GM21447 (cell line): Measurements from ENCODE around the gene ATXN3.

Source experiments
- ATAC-seq: cut with Tn5 transposase; IDR thresholded peaks from one replicate; pipeline ENCODE4 v1.9.1; 2021; ENCODE audit not compliant: unreplicated experiment

ATXN3 gene

GRCh38 chr14:92106143-92106926, at the start of gene ATXN3:
ATXN3 (minus strand) TSS chr14:92106582; CDS start chr14:92106552, 30 bp downstream.
- ATAC-seq = peak; percentile 89

- ATAC-seq = no peak
These were observed 48.0 kb upstream of the ATXN3 start for GRCh38 chr14:92154283-92154942.

GRCh38 chr14:92153581-92153980, 47.2 kb upstream of the ATXN3 start:
- no peak for ATAC-seq

DNA sequence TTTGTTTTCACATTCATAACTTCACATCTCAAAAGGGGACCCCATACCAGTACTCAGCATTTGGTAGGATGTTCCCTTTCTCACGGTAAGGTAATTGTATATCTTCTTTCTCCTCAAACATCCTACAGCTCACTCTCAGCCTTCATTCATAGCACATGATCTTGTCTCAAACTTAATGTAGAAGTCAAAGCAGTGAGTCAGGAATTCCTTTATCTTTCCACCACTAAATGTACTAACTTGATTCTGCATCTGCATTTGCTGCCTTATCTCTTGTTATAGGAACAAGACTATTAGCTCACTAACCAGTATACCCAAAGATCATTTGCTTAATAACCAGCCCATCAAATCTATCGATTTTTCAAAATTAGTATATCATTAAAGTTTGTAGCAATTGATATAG, 38.3 kb upstream of the ATXN3 start:
- no peak for ATAC-seq

DNA sequence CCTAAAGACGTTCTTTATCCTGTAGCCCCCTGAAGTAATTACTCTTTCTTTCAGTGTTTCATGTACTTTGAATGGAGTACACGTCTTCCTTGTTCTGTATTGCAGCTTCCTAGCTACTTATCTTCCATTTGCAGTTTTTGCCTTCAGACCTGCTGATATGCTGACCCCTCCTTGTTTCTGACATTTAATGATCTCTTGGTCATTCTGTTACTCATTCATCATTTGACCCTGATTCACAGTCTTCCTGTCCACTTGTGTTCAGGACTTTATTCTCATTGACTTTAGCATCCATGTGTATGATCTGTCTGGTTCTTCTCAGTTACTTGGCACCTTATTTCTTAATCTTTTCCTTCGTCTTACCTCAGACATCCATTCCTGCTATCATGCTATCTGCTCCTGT, 37.6 kb upstream of the ATXN3 start:
- ATAC-seq = no peak

DNA sequence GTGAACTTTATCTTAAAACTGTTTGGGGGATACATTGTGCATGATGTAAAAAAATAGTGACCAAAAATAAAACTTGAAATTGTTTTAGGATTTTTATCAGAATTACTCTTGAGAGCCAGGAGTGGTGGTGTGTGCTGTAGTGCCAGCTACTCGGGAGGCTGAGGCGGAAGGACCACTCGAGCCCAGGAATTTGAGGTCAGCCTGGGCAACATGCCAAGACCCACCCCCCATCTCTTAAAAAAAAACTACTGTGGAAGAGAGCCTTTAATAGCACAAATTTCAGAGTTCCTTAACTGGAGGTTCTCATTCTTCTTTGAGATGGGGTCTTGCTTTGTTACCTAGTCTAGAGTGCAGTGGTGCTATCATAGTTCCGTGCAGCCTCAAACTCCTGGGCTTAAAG, 36.9 kb upstream of the ATXN3 start:
- no peak for ATAC-seq

DNA sequence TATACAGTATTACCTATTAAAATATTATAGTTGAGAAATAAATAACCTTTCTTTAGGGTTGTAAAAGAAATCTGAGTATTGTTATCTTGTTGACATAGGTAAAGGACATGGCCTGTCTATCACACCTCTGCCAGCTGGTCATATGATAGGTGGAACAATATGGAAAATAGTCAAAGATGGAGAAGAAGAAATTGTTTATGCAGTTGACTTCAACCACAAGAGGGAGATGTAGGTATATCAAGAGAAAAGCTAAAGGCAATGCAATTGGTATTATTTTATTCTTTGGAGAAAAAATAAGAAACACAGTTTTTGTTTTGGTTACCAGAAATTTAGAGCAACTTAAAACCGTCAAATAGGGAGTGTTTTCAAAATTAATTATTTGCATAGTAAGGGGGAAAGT, 28.9 kb upstream of the ATXN3 start:
- ATAC-seq = no peak

DNA sequence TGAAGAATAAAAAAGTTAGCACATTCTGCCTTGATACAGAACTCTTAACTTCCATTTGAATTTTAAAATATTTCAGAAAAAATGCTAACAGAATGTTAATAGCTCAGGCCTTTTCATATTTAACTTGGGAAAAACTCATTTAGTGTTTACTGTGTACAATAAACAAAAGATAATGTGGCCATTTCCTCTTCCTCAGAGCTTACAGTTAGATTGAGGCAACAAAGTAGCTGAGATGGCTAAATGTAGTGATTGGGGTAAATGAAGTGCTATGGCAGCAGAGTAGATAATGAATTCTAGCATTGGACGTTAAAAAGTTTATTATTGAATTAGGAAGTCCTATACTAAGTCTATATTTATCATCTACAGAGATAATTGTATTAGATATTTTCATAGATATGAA, 28.1 kb upstream of the ATXN3 start:
- no peak for ATAC-seq

GRCh38 chr14:92122761-92123160, 16.4 kb upstream of the ATXN3 start:
- no peak for ATAC-seq

DNA sequence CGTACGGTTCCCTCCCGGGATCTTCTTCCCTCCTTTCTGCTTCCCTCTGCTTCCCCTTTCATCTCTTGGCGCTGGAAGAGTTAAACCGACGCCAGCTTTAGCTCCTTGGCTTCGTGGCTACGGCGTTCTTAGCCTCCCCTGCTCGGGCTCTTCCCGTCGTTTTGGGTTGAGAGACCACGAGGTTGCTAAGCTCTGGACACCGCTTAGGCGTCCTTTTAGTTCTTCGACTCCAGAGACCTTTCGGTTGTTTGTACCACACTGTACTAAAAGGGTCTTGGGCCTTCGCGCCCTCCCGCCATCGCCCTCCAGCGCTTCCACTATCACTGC, 15.9 kb upstream of the ATXN3 start:
- ATAC-seq = no peak

DNA sequence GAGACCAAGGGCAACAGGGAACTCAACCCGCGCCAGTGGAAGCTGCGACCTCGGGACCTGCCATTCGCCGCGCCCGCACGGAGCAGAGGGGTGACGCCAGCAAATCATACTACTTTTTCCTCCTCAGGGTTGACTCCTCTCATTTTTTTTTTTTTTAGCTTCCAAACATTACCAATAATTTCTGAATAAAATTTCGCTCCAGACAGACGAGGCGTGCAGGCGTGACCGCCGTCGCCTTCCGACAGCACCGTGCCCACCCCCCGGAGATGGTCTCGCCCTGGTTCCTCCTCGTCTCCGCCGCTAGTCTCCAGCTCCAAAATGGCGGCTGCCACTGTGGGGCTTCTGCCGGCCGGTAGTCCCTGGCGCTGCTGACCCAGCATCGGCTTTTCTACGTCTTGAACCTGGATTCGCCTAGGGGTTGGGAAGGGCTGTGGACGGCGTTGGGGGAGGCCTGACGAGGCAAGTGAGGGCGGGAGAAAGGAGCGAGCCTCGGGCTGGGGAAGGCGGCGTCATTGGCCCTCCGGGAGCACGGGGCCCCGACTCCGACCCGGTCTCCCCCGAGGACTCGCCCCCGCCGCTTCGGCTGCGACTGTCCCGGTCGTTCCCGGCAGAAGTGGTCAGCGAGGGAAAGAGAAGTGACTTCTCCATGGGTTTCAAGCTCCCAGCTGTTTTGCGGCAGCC, 15.4 kb upstream of the ATXN3 start, which contains the start of the genes CPSF2 and NDUFB1:
Gene CPSF2, plus strand, starts transcription at position 300 of the 681 bp plus-strand sequence. CDS start 9,016 bp downstream, outside the sequence.
Gene NDUFB1, minus strand, starts transcription at position 37 of the 681 bp plus-strand sequence. CDS start 4,069 bp downstream, outside the sequence.
- ATAC-seq = peak; percentile 93

GRCh38 chr14:92121207-92121669, 14.9 kb upstream of the ATXN3 start:
- peak; percentile 28 for ATAC-seq

DNA sequence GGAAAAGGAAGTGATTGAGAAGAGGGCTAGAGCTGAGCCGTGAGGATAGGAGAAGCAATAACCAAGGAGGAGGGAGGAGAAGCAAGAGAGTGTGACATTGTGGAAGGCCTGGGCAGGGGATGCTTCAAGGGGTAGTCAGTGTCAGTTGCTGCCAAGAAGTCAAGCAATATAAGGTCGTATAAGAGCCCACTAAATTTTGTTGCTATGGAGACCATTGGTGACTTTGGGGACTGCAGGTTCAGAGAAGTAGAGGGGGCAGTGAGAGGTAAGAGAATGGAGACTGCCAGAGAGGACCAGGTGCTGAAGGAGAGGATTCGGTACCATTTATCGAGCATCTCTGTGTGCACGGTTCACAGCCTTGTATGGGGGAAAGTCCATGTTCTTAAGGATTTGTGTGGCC, 3.1 kb upstream of the ATXN3 start:
- no peak for ATAC-seq

GRCh38 chr14:92108345-92109254, 2.2 kb upstream of the ATXN3 start:
- ATAC-seq = no peak

DNA sequence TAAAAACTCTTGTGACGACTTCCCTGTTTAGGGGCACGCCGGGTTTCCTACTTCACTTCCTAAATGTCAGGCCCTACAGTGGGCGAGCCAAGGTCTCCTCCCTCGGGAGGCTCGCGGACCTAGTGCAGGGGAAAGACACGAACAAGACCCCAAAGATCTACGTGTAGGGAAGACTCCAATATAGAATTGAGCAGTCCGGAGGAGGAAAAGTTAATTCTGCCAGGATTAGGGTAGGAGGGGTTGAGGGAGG, 564 bp downstream of the ATXN3 start:
- ATAC-seq = peak; percentile 20

GRCh38 chr14:92105073-92105892, 1.1 kb downstream of the ATXN3 start:
- no peak for ATAC-seq

- no peak for ATAC-seq
These were observed 2.9 kb downstream of the ATXN3 start for GRCh38 chr14:92103363-92103989.

DNA sequence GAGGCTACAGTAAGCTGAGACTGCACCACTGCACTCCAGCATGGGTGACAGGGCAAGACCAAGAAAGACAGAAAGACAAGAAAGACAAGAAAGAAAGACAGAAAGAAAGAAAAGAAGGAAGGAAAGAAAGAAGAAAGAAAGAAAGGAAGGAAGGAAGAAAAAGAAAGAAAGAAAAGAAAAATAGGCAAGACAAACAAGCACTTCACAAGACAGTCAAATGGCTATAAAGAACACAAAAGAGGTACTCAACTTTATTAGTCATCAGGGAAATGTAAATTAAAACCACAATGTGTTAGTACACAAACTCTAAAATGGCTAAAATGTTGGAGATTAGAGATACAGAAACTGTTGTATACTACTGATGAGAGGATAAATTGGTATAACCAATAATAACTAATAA, 6.6 kb downstream of the ATXN3 start:
- no peak for ATAC-seq

DNA sequence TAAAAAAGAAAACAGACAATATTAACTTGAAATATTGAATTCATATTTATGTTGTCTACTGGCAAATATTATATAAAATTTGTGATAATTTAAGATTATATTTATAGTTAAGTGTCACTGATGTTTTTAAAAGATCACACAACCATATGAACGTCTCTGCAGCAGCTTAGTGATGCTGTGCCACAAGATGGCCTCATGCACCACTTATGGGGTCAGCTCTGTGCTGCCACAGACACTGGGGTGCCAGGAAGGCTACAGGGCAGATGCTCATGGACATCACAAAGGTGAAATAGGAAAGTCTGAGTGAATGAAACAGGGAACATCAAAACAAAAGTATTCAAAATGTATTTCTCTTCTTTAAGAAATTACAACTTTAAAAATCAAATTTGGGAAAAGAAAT, 13.1 kb downstream of the ATXN3 start:
- ATAC-seq = no peak

DNA sequence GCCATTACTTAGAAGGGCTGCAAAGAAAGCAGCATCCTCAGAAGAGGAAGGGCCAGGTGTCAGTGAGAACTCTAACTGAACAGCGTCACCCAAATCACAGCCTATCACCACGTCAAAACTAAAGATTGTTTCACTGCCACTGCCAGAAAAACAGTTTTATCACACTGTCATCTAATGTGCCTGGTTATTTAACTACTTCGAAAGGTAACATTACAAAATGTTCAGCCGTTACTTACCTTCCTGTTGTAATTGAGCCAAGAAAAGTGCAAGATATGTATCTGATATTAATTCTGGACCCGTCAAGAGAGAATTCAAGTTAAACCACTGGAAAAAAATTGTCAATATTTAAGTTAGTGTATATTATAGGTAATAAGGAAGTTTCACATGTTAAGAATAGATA, 17.9 kb downstream of the ATXN3 start:
- ATAC-seq = no peak
